ENCODE measurements around the gene PRKAG2.

Gene PRKAG2

DNA sequence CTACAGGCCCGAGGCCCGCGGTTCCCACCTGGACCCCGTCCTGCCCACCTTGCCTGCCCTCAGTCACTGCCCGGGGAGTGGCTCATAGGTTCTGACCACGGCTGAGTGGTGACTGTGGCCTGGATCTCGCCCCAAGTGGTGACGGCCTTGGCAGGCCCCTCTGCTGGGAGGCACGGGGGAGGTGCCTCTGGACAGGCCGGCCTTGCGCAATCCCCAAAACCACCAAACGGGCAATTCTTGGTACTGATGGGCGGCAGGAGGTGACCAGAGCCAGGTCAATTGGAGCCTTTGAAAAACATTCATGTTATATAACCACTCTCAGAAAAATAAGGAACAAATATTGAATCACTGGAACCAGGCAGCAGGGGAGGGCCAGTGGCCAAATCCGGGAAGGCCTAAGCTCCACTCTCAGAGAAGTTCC, 83.4 kb downstream of the PRKAG2 start:
- DNase-seq: no peak
- no peak overlapping the region for H3K4me3 ChIP-seq (ENCODE audit: low read depth, low read length)
- no peaks in the 10 kb centered on the region for H3K27me3 ChIP-seq
- peaks cover 4% of the 10 kb centered on the region; the same call in 1 of the 2 replicates for H3K4me1 ChIP-seq
- TF ChIP-seq CTCF (IDR thresholded peaks at IDR 0.05; ENCODE audit: low read depth, low read length): no peak
- H3K36me3 ChIP-seq: no peaks in the 10 kb centered on the region
- H3K9me3 ChIP-seq: no peaks in the 10 kb centered on the region

DNA sequence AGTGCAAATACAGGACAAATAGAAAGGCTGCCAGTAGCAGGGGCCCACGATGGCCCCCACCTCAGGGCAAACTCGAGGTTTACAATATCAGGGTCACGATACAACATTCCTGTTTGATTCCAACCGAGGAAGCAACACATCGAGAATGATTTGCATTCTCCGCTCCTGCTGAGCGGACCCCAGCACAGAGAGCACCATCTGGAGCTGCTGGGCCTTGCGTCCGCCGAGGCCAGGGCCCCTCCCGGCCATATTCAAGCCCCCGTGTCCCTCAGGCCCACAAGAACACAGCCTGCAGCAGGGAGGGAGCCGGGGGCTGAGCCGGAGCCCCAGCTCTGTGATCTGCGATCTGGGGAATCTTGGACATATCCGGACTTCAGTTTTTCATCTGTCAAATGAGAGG, 84.3 kb downstream of the PRKAG2 start:
- Histone ChIP-seq H3K4me1 (peaks cover 4% of the 10 kb centered on the region; the same call in 1 of the 2 replicates), H3K36me3 (no peaks in the 10 kb centered on the region)
- DNase-seq: no peak

GRCh38 chr7:151792086-151792485, 84.8 kb downstream of the PRKAG2 start:
- H3K36me3 ChIP-seq: no peaks in the 10 kb centered on the region
- no peak for TF ChIP-seq CTCF (IDR thresholded peaks at IDR 0.05; ENCODE audit: low read depth, low read length)
- no peaks in the 10 kb centered on the region for H3K9me3 ChIP-seq
- no peak for DNase-seq
- peaks cover 4% of the 10 kb centered on the region; the same call in 1 of the 2 replicates for H3K4me1 ChIP-seq
- no peak overlapping the region for H3K4me3 ChIP-seq (ENCODE audit: low read depth, low read length)
- H3K27me3 ChIP-seq: no peaks in the 10 kb centered on the region

More for the DNA sequence above, 84.3 kb downstream of the PRKAG2 start:
- no peak overlapping the region for H3K4me3 ChIP-seq (ENCODE audit: low read depth, low read length)
- no peak for TF ChIP-seq CTCF (IDR thresholded peaks at IDR 0.05; ENCODE audit: low read depth, low read length)
- no peaks in the 10 kb centered on the region for H3K9me3 ChIP-seq
- H3K27me3 ChIP-seq: no peaks in the 10 kb centered on the region

DNA sequence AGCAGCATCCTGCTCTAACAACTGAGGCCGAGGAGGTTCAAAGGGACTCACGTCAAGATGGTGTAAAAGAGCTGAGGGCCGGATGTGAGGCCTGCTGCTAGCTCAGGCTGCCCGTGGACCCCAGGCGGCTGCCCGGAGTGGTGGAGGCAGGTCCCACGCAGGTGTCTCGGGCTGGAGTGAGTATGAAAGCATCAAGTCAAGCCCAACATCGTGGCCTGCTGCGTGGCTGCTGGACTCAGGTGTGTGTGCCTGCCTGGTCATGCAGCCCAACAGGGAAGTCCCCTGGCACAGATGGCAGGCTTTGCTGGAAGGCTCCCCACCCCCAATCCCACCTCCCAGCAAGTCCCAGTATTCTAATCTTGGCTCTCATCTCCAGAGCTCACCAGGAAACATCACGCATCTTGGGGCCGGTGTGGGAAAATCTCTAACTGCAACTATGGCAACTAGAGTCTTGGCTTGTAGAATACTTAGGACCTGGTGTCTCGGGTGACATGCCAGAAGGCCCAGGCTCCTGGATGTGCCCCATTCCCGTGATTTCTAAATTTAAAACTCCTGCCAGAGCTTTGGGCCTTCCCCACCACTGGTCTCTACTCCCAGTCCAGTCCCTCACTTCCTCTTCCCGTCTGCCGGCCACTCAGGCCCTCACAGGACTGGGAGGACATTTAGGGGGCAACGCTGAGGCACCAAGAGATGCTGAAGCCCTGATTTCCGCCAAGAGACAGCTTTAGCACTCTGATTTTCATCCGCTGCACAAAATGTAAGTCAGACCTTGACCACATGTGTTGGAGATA, 85.9 kb downstream of the PRKAG2 start:
- DNase-seq: no peak
- H3K4me1 ChIP-seq: peaks cover 4% of the 10 kb centered on the region; the same call in 1 of the 2 replicates
- H3K27me3 ChIP-seq: no peaks in the 10 kb centered on the region
- H3K36me3 ChIP-seq: no peaks in the 10 kb centered on the region
- no peak for TF ChIP-seq CTCF (IDR thresholded peaks at IDR 0.05; ENCODE audit: low read depth, low read length)
- no peaks in the 10 kb centered on the region for H3K9me3 ChIP-seq
- H3K4me3 ChIP-seq (ENCODE audit: low read depth, low read length): no peak overlapping the region

DNA sequence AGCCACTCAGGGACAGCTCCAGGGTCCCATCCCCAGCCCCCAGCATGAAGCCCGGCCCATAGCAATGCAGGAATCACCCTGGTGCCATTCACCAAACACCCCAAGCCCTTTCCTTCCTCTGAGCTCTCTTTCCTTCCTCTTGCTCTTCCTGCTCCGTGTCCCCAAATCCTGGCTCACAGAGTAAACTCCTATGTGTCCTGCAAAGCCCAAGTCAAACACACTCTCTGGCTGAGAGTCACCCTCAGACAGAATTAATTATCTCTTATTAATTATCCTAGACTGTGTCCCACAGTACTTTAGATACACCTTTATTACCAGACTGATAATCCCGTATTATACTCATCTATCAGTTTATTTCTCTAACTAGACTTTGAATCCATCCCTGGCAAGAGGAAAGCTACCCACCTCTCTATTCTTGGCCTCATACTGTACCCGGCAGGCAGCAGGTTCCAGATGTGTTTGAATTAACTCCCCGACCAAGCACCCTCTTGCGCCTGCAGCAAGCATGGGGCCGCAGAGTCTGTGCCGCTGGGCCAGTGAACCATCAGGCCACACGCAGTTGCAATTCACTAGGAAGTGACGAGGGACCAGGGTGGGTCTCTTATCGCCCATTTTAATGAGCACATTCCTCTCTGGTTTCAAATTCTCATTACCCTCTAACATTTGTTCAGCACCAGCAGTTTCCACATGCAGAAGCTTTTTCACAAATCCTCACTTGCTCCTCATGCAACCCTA, 86.7 kb downstream of the PRKAG2 start:
- H3K4me1 ChIP-seq: peaks cover 4% of the 10 kb centered on the region; the same call in 1 of the 2 replicates
- no peak overlapping the region for H3K4me3 ChIP-seq (ENCODE audit: low read depth, low read length)
- no peaks in the 10 kb centered on the region for H3K9me3 ChIP-seq
- no peak for DNase-seq
- no peak for TF ChIP-seq CTCF (IDR thresholded peaks at IDR 0.05; ENCODE audit: low read depth, low read length)
- H3K36me3 ChIP-seq: no peaks in the 10 kb centered on the region
- H3K27me3 ChIP-seq: no peaks in the 10 kb centered on the region

All from BE2C (cell line).